Left lung (tissue), 10 donors: ENCODE measurements around the gene PPT1. TPM values are rescaled to one million over a fixed set of nuclear protein-coding genes. Genes with fewer than 3 reads are reported as not detected.

Experiments used
- ATAC-seq: fragments of 200-7000 bp; cut with Tn5 transposase; one replicate; pipeline ENCODE4 v1.9.1; 2020; ENCODE audit warnings: moderate library complexity
- DNase-seq, 4 donors: peaks; one replicate each; pipeline ENCODE4 v3.0.0-alpha.2; 2013 to 2020
- H3K27ac ChIP-seq, 2 donors: fragments of 200-600 bp; sonication (generic) in 1 of 2; one replicate each; pipeline versions ENCODE4 v1.5.0 to v1.8.0; 2020 to 2021
- H3K27me3 ChIP-seq, 2 donors: fragments of 200-600 bp; sonication (generic) in 1 of 2; one replicate each; pipeline versions ENCODE4 v1.5.0 to v1.8.0; 2020 to 2021
- H3K36me3 ChIP-seq, 2 donors: fragments of 200-600 bp; sonication (generic) in 1 of 2; one replicate each; pipeline versions ENCODE4 v1.5.0 to v1.8.0; 2020 to 2021
- H3K4me1 ChIP-seq, 2 donors: fragments of 200-600 bp; one replicate each; pipeline ENCODE4 v1.8.0; 2021
- H3K4me3 ChIP-seq, 2 donors: fragments of 200-600 bp; sonication (generic) in 1 of 2; one replicate each; pipeline versions ENCODE4 v1.5.0 to v1.8.0; 2020 to 2021; ENCODE audit warnings: mild to moderate bottlenecking in 1 of 2
- H3K9me3 ChIP-seq, 2 donors: fragments of 200-600 bp; sonication (generic) in 1 of 2; one replicate each; pipeline versions ENCODE4 v1.5.0 to v1.8.0; 2020 to 2021
- intact Hi-C, 2 donors: fragments of 100-400 bp; cut with DNase I; formaldehyde crosslinking; loops; one replicate each; pipeline versions ENCODE4 v1.11.2 to v1.14.2; 2022
- polyA plus RNA-seq, 6 donors: library from polyadenylated mRNA; unstranded; fragments of 120-200 nt; gene quantifications; one replicate each; pipeline ENCODE4 v1.2.1, GENCODE V29; 2013; ENCODE audit not compliant: insufficient read length in 6 of 6
- total RNA-seq, 2 donors: library from RNA; stranded (reverse); fragmentation: NEBNext Ultra II Directional; extraction: Animal tissue kit (Norgen Biotek cat#: 25700); gene quantifications; one replicate each; pipeline ENCODE4 v1.2.1, GENCODE V29; 2021
- TF ChIP-seq, protein P1 (sequence below), 2 donors: fragments of 200-600 bp; sonication (generic) in 1 of 2; IDR thresholded peaks; one replicate each; pipeline versions ENCODE4 v1.5.0 to v1.8.0; 2021; ENCODE audit warnings: antibody characterized with exemption in 2 of 2
- donor health status: DM: no; HTN: yes; CAD: no.
- donor health status: DM: no; HTN: no; CAD: no.

The PPT1 gene
- total and polyA plus RNA-seq, 8 donors, result 87.3 to 195 (median 99.8) TPM

- no peak for ATAC-seq
- peaks cover 6 to 94% of the 10 kb centered on the region in 2 donors for H3K36me3 ChIP-seq
- TF ChIP-seq, protein P1, sequence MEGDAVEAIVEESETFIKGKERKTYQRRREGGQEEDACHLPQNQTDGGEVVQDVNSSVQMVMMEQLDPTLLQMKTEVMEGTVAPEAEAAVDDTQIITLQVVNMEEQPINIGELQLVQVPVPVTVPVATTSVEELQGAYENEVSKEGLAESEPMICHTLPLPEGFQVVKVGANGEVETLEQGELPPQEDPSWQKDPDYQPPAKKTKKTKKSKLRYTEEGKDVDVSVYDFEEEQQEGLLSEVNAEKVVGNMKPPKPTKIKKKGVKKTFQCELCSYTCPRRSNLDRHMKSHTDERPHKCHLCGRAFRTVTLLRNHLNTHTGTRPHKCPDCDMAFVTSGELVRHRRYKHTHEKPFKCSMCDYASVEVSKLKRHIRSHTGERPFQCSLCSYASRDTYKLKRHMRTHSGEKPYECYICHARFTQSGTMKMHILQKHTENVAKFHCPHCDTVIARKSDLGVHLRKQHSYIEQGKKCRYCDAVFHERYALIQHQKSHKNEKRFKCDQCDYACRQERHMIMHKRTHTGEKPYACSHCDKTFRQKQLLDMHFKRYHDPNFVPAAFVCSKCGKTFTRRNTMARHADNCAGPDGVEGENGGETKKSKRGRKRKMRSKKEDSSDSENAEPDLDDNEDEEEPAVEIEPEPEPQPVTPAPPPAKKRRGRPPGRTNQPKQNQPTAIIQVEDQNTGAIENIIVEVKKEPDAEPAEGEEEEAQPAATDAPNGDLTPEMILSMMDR (IDR thresholded peaks at IDR 0.05), result no peak
Measured at GRCh38 chr1:40075266-40075665, 21.8 kb downstream of the PPT1 start.

DNA sequence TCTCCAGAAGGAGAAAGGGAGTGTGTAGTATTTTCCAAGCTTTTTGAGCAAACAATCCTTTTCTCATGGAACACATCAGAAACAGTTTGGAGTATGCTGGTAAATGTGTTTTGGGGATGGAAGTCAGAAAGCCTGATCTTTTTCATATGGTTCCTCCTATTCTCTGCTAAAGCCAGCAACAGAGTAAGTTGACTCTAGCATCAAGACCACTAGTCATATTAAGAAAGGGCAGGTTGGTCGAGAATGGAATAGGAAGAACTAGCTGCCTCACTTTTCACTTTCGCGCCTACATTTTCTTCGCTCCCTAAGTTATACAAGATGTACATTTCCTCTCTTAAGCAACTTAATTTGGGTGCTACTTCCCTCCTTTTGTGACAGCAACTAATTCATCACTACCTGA lies 24.0 kb downstream of the PPT1 start:
- Histone ChIP-seq H3K27me3 (no peaks in the 10 kb centered on the region), H3K9me3 (no peaks in the 10 kb centered on the region), H3K4me1 (peaks cover 5 to 55% of the 10 kb centered on the region in 2 donors), H3K4me3 (no peak overlapping the region), H3K36me3 (peaks cover 6 to 97% of the 10 kb centered on the region in 2 donors), H3K27ac (peak overlapping the region in 1 of 2 donors; percentile 37)
- DNase-seq (no peak), ATAC-seq (no peak)
- intact Hi-C loops, result no loop called here
- TF ChIP-seq, protein P1 (IDR thresholded peaks at IDR 0.05), result no peak

More at GRCh38 chr1:40075266-40075665, 21.8 kb downstream of the PPT1 start:
- H3K27ac ChIP-seq, result peak overlapping the region in 1 of 2 donors; percentile 70
- H3K4me1 ChIP-seq, result peaks cover 5 to 75% of the 10 kb centered on the region in 2 donors
- intact Hi-C loops, result no loop called here
- no peaks in the 10 kb centered on the region for H3K9me3 ChIP-seq
- no peak overlapping the region for H3K4me3 ChIP-seq
- DNase-seq, result no peak
- no peaks in the 10 kb centered on the region for H3K27me3 ChIP-seq

- peaks cover 9 to 97% of the 10 kb centered on the region in 2 donors for H3K36me3 ChIP-seq
- no peaks in the 10 kb centered on the region for H3K9me3 ChIP-seq
- TF ChIP-seq, protein P1 (IDR thresholded peaks at IDR 0.05), result no peak
- H3K4me1 ChIP-seq, result peaks cover 5 to 53% of the 10 kb centered on the region in 2 donors
- intact Hi-C loops, result no loop called here
- ATAC-seq (no peak), DNase-seq (no peak)
- H3K4me3 ChIP-seq, result no peak overlapping the region
- H3K27ac ChIP-seq, result no peak overlapping the region
- H3K27me3 ChIP-seq, result no peaks in the 10 kb centered on the region
Measured at GRCh38 chr1:40072142-40072541, 24.9 kb downstream of the PPT1 start.

DNA sequence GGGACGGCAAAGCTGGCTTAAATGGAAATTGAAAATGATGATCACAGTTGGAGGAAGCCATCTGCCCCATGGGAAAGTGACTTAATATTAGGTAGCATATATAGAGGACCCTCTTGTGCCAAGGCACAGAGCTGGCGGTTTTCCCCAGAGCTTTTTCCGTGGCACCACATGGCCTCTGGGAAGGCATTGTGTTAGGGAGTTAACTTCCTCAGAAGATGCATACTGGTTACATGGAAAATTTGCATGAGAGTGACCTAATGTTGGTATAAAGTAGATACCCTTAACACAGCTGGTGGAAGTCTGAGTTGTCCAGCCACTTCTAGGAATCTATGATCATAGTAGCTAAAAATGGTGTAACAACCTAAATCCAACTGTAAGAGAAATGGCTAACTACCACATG lies 29.2 kb downstream of the PPT1 start:
- peaks cover 0 to 59% of the 10 kb centered on the region in 2 donors for H3K4me1 ChIP-seq
- no peaks in the 10 kb centered on the region for H3K9me3 ChIP-seq
- TF ChIP-seq, protein P1 (IDR thresholded peaks at IDR 0.05), result no peak
- no peak overlapping the region for H3K4me3 ChIP-seq
- ATAC-seq (no peak), DNase-seq (no peak)
- intact Hi-C loops, result no loop called here
- H3K36me3 ChIP-seq, result peaks cover 9 to 100% of the 10 kb centered on the region in 2 donors
- H3K27me3 ChIP-seq, result no peaks in the 10 kb centered on the region
- no peak overlapping the region for H3K27ac ChIP-seq

DNA sequence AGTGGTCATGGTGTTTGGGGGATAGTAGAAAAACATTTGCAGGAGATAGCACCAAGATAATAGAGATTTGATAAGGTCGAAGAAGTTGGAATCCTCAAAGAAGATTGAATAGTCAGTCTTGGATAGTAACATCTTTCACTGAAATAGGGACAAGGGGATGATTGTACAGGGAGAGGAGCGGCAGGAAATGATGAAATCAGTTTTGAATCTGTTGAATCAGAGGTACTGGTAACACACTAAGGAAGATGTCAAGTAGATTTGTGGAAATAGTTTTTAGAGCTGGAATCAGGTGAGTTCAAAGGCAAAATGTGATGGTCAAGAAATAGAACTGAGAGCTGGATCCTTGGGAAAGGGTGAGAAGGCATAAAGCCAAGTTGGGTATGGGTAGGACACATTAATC lies 30.0 kb downstream of the PPT1 start:
- intact Hi-C loops, result no loop called here
- Histone ChIP-seq H3K27ac (peak overlapping the region in 1 of 2 donors; percentile 86), H3K27me3 (no peaks in the 10 kb centered on the region), H3K9me3 (no peaks in the 10 kb centered on the region), H3K4me3 (no peak overlapping the region), H3K36me3 (peaks cover 9 to 100% of the 10 kb centered on the region in 2 donors), H3K4me1 (peaks cover 0 to 58% of the 10 kb centered on the region in 2 donors)
- ATAC-seq (no peak), DNase-seq (no peak)
- TF ChIP-seq, protein P1 (IDR thresholded peaks at IDR 0.05), result no peak
